ENCODE measurements around the gene SLC2A10.

The SLC2A10 gene

GRCh38 chr20:46724343-46724959, 15.0 kb downstream of the SLC2A10 start:
- H3K9me3 ChIP-seq (ENCODE audit: severe bottlenecking) = no peaks in the 10 kb centered on the region
- no peak overlapping the region for H3K4me3 ChIP-seq (ENCODE audit: severe bottlenecking)
- no peaks in the 10 kb centered on the region for H3K36me3 ChIP-seq (ENCODE audit: low read depth)
- no peaks in the 10 kb centered on the region for H3K4me1 ChIP-seq (ENCODE audit: insufficient read depth, poor library complexity, severe bottlenecking)
- no peaks in the 10 kb centered on the region for H3K27me3 ChIP-seq (ENCODE audit: insufficient read depth, poor library complexity, severe bottlenecking)
- TF ChIP-seq CTCF (IDR thresholded peaks at IDR 0.05; ENCODE audit: poor library complexity, severe bottlenecking) = no peak
- H3K27ac ChIP-seq (ENCODE audit: poor library complexity, severe bottlenecking) = no peak overlapping the region
- ATAC-seq (ENCODE audit: low read depth) = no peak
- DNase-seq (ENCODE audit: low spot score) = no peak

GRCh38 chr20:46725186-46726165, 16.0 kb downstream of the SLC2A10 start:
- no peak for TF ChIP-seq CTCF (IDR thresholded peaks at IDR 0.05; ENCODE audit: poor library complexity, severe bottlenecking)
- ATAC-seq (ENCODE audit: low read depth) (0 out of 3 replicates have a peak, but pooled peaks have one; percentile 20), DNase-seq (ENCODE audit: low spot score) (no peak)
- no peaks in the 10 kb centered on the region for H3K9me3 ChIP-seq (ENCODE audit: severe bottlenecking)
- H3K4me1 ChIP-seq (ENCODE audit: insufficient read depth, poor library complexity, severe bottlenecking) = no peaks in the 10 kb centered on the region
- no peak overlapping the region for H3K27ac ChIP-seq (ENCODE audit: poor library complexity, severe bottlenecking)
- no peaks in the 10 kb centered on the region for H3K27me3 ChIP-seq (ENCODE audit: insufficient read depth, poor library complexity, severe bottlenecking)
- no peak overlapping the region for H3K4me3 ChIP-seq (ENCODE audit: severe bottlenecking)
- no peaks in the 10 kb centered on the region for H3K36me3 ChIP-seq (ENCODE audit: low read depth)

GRCh38 chr20:46731770-46732169, 22.3 kb downstream of the SLC2A10 start:
- peak; percentile 47; the same call in 2 of the 3 replicates for ATAC-seq (ENCODE audit: low read depth)
- Histone ChIP-seq H3K36me3 (ENCODE audit: low read depth) (no peaks in the 10 kb centered on the region), H3K27me3 (ENCODE audit: insufficient read depth, poor library complexity, severe bottlenecking) (no peaks in the 10 kb centered on the region), H3K9me3 (ENCODE audit: severe bottlenecking) (no peaks in the 10 kb centered on the region), H3K4me3 (ENCODE audit: severe bottlenecking) (no peak overlapping the region), H3K27ac (ENCODE audit: poor library complexity, severe bottlenecking) (no peak overlapping the region), H3K4me1 (ENCODE audit: insufficient read depth, poor library complexity, severe bottlenecking) (no peaks in the 10 kb centered on the region)
- DNase-seq (ENCODE audit: low spot score) = no peak
- TF ChIP-seq CTCF (IDR thresholded peaks at IDR 0.05; ENCODE audit: poor library complexity, severe bottlenecking) = no peak

GRCh38 chr20:46735436-46735835, 26.0 kb downstream of the SLC2A10 start:
- ATAC-seq (ENCODE audit: low read depth) (no peak), DNase-seq (ENCODE audit: low spot score) (no peak)
- Histone ChIP-seq H3K9me3 (ENCODE audit: severe bottlenecking) (no peaks in the 10 kb centered on the region), H3K4me3 (ENCODE audit: severe bottlenecking) (no peak overlapping the region), H3K27ac (ENCODE audit: poor library complexity, severe bottlenecking) (no peak overlapping the region), H3K27me3 (ENCODE audit: insufficient read depth, poor library complexity, severe bottlenecking) (no peaks in the 10 kb centered on the region), H3K4me1 (ENCODE audit: insufficient read depth, poor library complexity, severe bottlenecking) (peaks cover 15% of the 10 kb centered on the region), H3K36me3 (ENCODE audit: low read depth) (no peaks in the 10 kb centered on the region)
- no peak for TF ChIP-seq CTCF (IDR thresholded peaks at IDR 0.05; ENCODE audit: poor library complexity, severe bottlenecking)
